A673 (cell line): Measurements from ENCODE around the gene TNFSF4. TPM values are rescaled to one million over a fixed set of nuclear protein-coding genes. Genes with fewer than 3 reads are reported as not detected.

Experiments
- BruUV-seq: library from RNA; stranded (reverse); fragments of 400-500 nt; replicated peaks from 2 replicates; lab custom pipeline; 2021; lab: Mats Ljungman, UMichigan
- CTCF ChIA-PET: fragments of 300-600 bp; sonication (Branson Sonifier 250); formaldehyde crosslinking; loops from one replicate; lab custom pipeline; 2022; ENCODE audit warnings: antibody characterized with exemption; lab: Charles Lee
- POLR2A ChIA-PET: fragments of 300-600 bp; sonication (Branson Sonifier 250); formaldehyde crosslinking; loops from one replicate; lab custom pipeline; 2022; ENCODE audit warnings: antibody characterized with exemption; ENCODE audit not compliant: low non-redundant PET; lab: Charles Lee
- DNase-seq: peaks from one replicate; pipeline ENCODE4 v3.0.0-alpha.2; 2015; ENCODE audit warnings: low spot score
- H3K27ac ChIP-seq: fragments of 200-600 bp; sonication (generic); 2 replicates; pipeline ENCODE4 v1.5.1; 2016; ENCODE audit warnings: mixed run types, low read depth, mild to moderate bottlenecking, mixed read lengths, antibody characterized with exemption, low read length; ENCODE audit not compliant: poor library complexity, severe bottlenecking
- H3K27me3 ChIP-seq: fragments of 200-600 bp; sonication (generic); replicated peaks from 2 replicates; pipeline ENCODE4 v1.6.1; 2017; ENCODE audit warnings: mixed run types, low read depth, mild to moderate bottlenecking, mixed read lengths, antibody characterized with exemption, low read length; ENCODE audit not compliant: insufficient read depth, poor library complexity
- H3K36me3 ChIP-seq: fragments of 200-600 bp; sonication (generic); 2 replicates; pipeline ENCODE4 v1.6.1; 2016; ENCODE audit warnings: mixed run types, mild to moderate bottlenecking, mixed read lengths, antibody characterized with exemption, low read length; ENCODE audit not compliant: insufficient read depth, poor library complexity, severe bottlenecking
- H3K4me1 ChIP-seq: fragments of 200-600 bp; sonication (generic); 2 replicates; pipeline ENCODE4 v1.6.1; 2017; ENCODE audit warnings: mixed run types, mild to moderate bottlenecking, mixed read lengths, antibody characterized with exemption, low read length; ENCODE audit not compliant: insufficient read depth, poor library complexity, severe bottlenecking
- H3K4me3 ChIP-seq: fragments of 200-600 bp; sonication (generic); 2 replicates; pipeline ENCODE4 v1.5.1; 2016; ENCODE audit warnings: low read depth, mixed run types, mild to moderate bottlenecking, mixed read lengths, low read length; ENCODE audit not compliant: poor library complexity, severe bottlenecking
- H3K9me3 ChIP-seq: fragments of 200-600 bp; sonication (generic); 2 replicates; pipeline ENCODE4 v1.6.1; 2016; ENCODE audit warnings: mixed run types, low read depth, mild to moderate bottlenecking, mixed read lengths, antibody characterized with exemption, low read length; ENCODE audit not compliant: poor library complexity, severe bottlenecking
- CTCF ChIP-seq: fragments of 300-800, 200-600 bp; sonication (generic); conservative IDR thresholded peaks from 2 replicates; pipeline ENCODE4 v1.5.1; 2017; ENCODE audit warnings: low read depth, mild to moderate bottlenecking, antibody characterized with exemption, low read length, moderate library complexity, mixed read lengths
- EZH2 ChIP-seq: fragments of 200-600 bp; sonication (generic); IDR thresholded peaks from 2 replicates; pipeline ENCODE4 v1.6.1; 2017; ENCODE audit warnings: borderline replicate concordance, low read depth, mild to moderate bottlenecking, mixed read lengths, antibody characterized with exemption, low read length; ENCODE audit not compliant: poor library complexity, severe bottlenecking
- intact Hi-C: fragments of 100-400 bp; cut with micrococcal nuclease; formaldehyde crosslinking; loops from one replicate; pipeline ENCODE4 v1.10.0; 2022; ENCODE audit not compliant: unreplicated experiment
- total RNA-seq: library from RNA; stranded (reverse); gene quantifications from 2 replicates; pipeline ENCODE4 v1.2.3, GENCODE V29; 2021

Gene TNFSF4
- total RNA-seq, 1 experiment from 2014 or later: 0.21 TPM

DNA sequence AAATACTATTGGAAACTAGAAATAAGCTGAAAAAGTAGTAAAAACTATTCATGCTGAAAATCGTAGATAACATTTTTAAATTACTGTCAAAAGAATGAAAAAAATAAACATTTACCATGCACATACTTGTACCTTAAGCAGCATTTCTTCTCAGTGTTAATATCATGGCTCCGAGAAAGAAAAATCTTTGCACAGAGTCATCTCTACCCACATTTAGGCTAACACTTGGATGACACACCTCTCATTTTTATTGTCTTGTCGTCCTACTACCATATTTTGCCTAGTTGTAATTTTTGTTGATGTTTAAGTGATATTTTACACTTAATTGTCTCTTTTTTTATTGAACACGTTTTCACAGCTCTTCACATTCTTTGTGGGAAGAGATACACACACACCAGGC lies 1.7 kb upstream of the TNFSF4 start:
- TF ChIP-seq CTCF: no peak
- no peak for DNase-seq
- intact Hi-C loops: no loop called here
- Histone ChIP-seq H3K4me1 (peaks cover 7% of the 10 kb centered on the region), H3K36me3 (no peaks in the 10 kb centered on the region), H3K9me3 (no peaks in the 10 kb centered on the region), H3K4me3 (no peak overlapping the region), H3K27me3 (no peaks in the 10 kb centered on the region), H3K27ac (no peak overlapping the region)
- CTCF ChIA-PET: no interaction called here
- POLR2A ChIA-PET: interaction anchor here (0.6 kb wide), 2 partner anchors 413 to 1271 kb away, joined by 3 to 7 read pairs; no protein-coding TSS in a partner anchor
- BruUV-seq: no TSS peak

DNA sequence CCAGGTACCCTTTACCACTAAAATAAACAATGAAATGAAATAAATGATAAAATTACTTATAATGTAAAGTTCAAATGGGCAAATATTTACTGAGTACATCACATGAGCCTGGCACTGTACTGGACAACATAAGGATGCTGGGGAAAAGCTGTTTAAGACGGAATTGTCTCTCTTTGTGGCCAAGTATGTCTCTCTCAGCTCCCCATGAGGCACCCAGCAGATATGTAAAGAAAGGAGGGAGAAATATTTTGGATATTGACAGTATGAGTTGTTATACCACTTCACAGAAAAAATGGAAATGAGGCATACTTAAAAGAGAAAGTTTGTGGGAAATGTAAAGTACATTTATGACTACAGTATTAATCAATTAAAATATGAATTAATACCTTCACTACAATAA lies 1.0 kb upstream of the TNFSF4 start:
- Histone ChIP-seq H3K9me3 (no peaks in the 10 kb centered on the region), H3K27ac (no peak overlapping the region), H3K4me1 (peaks cover 7% of the 10 kb centered on the region), H3K36me3 (no peaks in the 10 kb centered on the region), H3K4me3 (no peak overlapping the region), H3K27me3 (no peaks in the 10 kb centered on the region)
- ChIA-PET CTCF (no interaction called here), POLR2A (no interaction called here)
- intact Hi-C loops: no loop called here
- no peak for TF ChIP-seq CTCF
- no peak for TF ChIP-seq EZH2
- BruUV-seq: no TSS peak
- no peak for DNase-seq

DNA sequence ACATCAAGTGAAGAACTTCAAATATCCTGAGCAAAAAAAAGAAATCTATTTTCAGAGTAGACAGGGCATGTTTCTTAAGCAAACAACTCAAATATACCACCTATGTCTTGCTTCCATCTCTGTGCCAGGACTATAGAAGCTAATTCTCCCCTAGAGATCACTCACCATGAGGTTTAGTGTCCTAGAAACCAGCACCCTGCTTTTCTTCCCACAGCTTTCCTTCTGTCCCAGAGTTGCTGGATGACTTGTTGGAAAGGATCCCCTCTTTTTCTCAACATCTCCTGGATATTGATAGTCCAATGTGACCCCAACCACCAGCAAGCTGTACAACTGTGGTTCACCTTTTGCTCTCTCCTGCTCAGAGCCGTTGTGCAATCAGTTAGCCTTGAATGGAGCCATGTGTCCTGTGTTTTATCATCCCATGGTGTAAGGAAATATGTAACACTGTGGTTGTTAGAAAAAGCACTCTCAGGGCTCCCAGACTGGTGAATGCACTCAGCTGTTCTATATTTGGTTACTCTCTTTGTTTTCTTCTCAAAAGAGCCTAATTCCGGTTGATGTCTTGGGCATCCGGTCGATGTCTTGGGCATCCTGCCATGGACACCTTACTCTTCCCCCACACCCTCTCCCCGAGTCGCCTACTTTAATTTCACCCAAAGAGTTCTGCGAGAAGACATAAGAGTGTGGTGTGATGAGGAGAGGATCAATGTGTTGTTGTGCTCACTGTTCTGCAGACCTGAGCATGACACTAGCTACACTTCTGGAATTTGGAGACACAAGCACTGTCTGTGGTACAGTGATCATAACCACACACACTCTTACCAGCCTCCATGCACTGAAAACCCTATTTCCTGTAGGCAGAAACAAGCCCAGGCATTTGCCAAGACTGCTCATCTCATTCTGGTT lies 1.7 kb downstream of the TNFSF4 start:
- no peaks in the 10 kb centered on the region for H3K36me3 ChIP-seq
- peak; percentile 47 for DNase-seq
- H3K27ac ChIP-seq: no peak overlapping the region
- CTCF ChIA-PET: interaction anchor here (1.0 kb wide), 2 partner anchors 379 to 464 kb away, joined by 4 read pairs; no protein-coding TSS in a partner anchor
- H3K9me3 ChIP-seq: no peaks in the 10 kb centered on the region
- no peak overlapping the region for H3K4me3 ChIP-seq
- TF ChIP-seq CTCF (no peak), EZH2 (no peak)
- H3K4me1 ChIP-seq: peaks cover 8% of the 10 kb centered on the region
- no TSS peak for BruUV-seq
- intact Hi-C loops: loop anchor here (2.0 kb wide), 1 partner anchor 69 kb away; no protein-coding TSS in a partner anchor
- POLR2A ChIA-PET: no interaction called here
- no peaks in the 10 kb centered on the region for H3K27me3 ChIP-seq
